H1 (cell line): ENCODE measurements around the gene CDH22. TPM values are rescaled to one million over a fixed set of nuclear protein-coding genes. Genes with fewer than 3 reads are reported as not detected.

Source experiments
- CTCF ChIA-PET: fragments of 300-600 bp; sonication (Branson Sonifier 250); formaldehyde crosslinking; loops from one replicate; lab custom pipeline; 2021; ENCODE audit not compliant: partially characterized antibody; lab: Charles Lee
- POLR2A ChIA-PET: fragments of 300-600 bp; sonication (Branson Sonifier 250); formaldehyde crosslinking; loops from one replicate; lab custom pipeline; 2021; ENCODE audit warnings: inconsistent platforms; ENCODE audit not compliant: partially characterized antibody; lab: Charles Lee
- DNase-seq, 2 experiments: peaks; one replicate each; pipeline versions ENCODE4 v3.0.0 to v3.0.0-alpha.2; 2010 to 2022; ENCODE audit warnings: low spot score in 2 of 2, low read depth in 1 of 2, mixed read lengths in 1 of 2
- FAIRE-seq: peaks from 2 replicates; lab custom pipeline; 2011; peaks lifted over from hg19 to GRCh38; lab: Jason Lieb, UNC
- H2AFZ ChIP-seq: 2 replicates; pipeline ENCODE4 v1.8.1; 2012; ENCODE audit warnings: low read length, inconsistent platforms
- H2AK5ac ChIP-seq: 2 replicates; pipeline ENCODE4 v1.6.1; 2013; ENCODE audit warnings: low read depth, low read length
- H2BK120ac ChIP-seq: replicated peaks from 2 replicates; pipeline ENCODE3; 2013; ENCODE audit warnings: low read depth, low read length, inconsistent platforms
- H2BK12ac ChIP-seq: 2 replicates; pipeline ENCODE4 v1.6.1; 2013; ENCODE audit warnings: low read depth, low read length
- H2BK15ac ChIP-seq: 2 replicates; pipeline ENCODE4 v1.6.1; 2013; ENCODE audit warnings: low read length
- H2BK20ac ChIP-seq: 2 replicates; pipeline ENCODE4 v1.6.1; 2013; ENCODE audit warnings: low read length
- H2BK5ac ChIP-seq: 2 replicates; pipeline ENCODE4 v1.6.1; 2013; ENCODE audit warnings: low read depth, low read length
- H3K14ac ChIP-seq: 2 replicates; pipeline ENCODE4 v1.6.1; 2013; ENCODE audit warnings: inconsistent platforms; ENCODE audit not compliant: insufficient read length
- H3K18ac ChIP-seq: 2 replicates; pipeline ENCODE4 v1.6.1; 2013; ENCODE audit warnings: low read length; ENCODE audit errors: extremely low read depth
- H3K23ac ChIP-seq: 2 replicates; pipeline ENCODE4 v1.6.1; 2013; ENCODE audit warnings: inconsistent platforms; ENCODE audit not compliant: insufficient read length
- H3K23me2 ChIP-seq: 2 replicates; pipeline ENCODE4 v1.6.1; 2013; ENCODE audit warnings: low read depth, low read length
- H3K27ac ChIP-seq: 2 replicates; pipeline ENCODE4 v1.6.1; 2011; ENCODE audit warnings: low read depth, low read length, inconsistent platforms
- H3K27me3 ChIP-seq, 4 experiments: replicated peaks in 1 of 4; 1 replicate in 1 of 4; 2 replicates in 3 of 4; pipeline versions ENCODE4 v1.6.1 to v1.8.1; 2011 to 2013; ENCODE audit warnings: low read length in 3 of 4, mild to moderate bottlenecking in 3 of 4, inconsistent platforms in 2 of 4, mixed read lengths in 2 of 4, moderate library complexity in 1 of 4; ENCODE audit not compliant: control insufficient read depth in 3 of 4, insufficient read depth in 3 of 4; ENCODE audit errors: extremely low read depth in 1 of 4
- H3K36me3 ChIP-seq, 4 experiments: 2 replicates each; pipeline versions ENCODE4 v1.6.1 to v1.8.1; 2011 to 2013; ENCODE audit warnings: mild to moderate bottlenecking in 4 of 4, low read length in 3 of 4, moderate library complexity in 2 of 4, control low read depth in 1 of 4, inconsistent platforms in 1 of 4; ENCODE audit not compliant: insufficient read depth in 4 of 4, control insufficient read depth in 2 of 4
- H3K4ac ChIP-seq: replicated peaks from 2 replicates; pipeline ENCODE3; 2013; ENCODE audit warnings: low read length, low read depth, mixed read lengths, inconsistent platforms; ENCODE audit not compliant: insufficient read length
- H3K4me1 ChIP-seq, 4 experiments: replicated peaks in 1 of 4; 1 replicate in 1 of 4; 2 replicates in 3 of 4; pipeline versions ENCODE4 v1.6.1 to v1.8.1; 2011 to 2013; ENCODE audit warnings: low read length in 3 of 4, inconsistent platforms in 2 of 4, mixed read lengths in 1 of 4; ENCODE audit not compliant: insufficient read depth in 4 of 4, control insufficient read depth in 3 of 4
- H3K4me2 ChIP-seq, 2 experiments: 2 replicates each; pipeline versions ENCODE4 v1.6.1 to v1.8.1; 2011 to 2013; ENCODE audit warnings: low read depth in 2 of 2, low read length in 2 of 2, control low read depth in 1 of 2, inconsistent platforms in 1 of 2, mild to moderate bottlenecking in 1 of 2; ENCODE audit not compliant: insufficient read depth in 1 of 2
- H3K4me3 ChIP-seq, 4 experiments: fragments of 200-600, 300-600 bp in 1 of 4; sonication (generic), shearing (Covaris generic), sonication (Bioruptor Twin) in 1 of 4; 2 replicates each; pipeline versions ENCODE4 v1.5.1 to v1.8.1; 2011 to 2016; ENCODE audit warnings: low read length in 4 of 4, low read depth in 3 of 4, control low read depth in 2 of 4, inconsistent platforms in 2 of 4, mild to moderate bottlenecking in 2 of 4, mixed read lengths in 1 of 4, moderate library complexity in 1 of 4; ENCODE audit not compliant: insufficient read depth in 2 of 4; ENCODE audit errors: extremely low read depth in 1 of 4
- H3K56ac ChIP-seq: replicated peaks from 2 replicates; pipeline ENCODE3; 2013; ENCODE audit warnings: low read depth, mild to moderate bottlenecking, mixed read lengths, low read length, inconsistent platforms; ENCODE audit not compliant: insufficient read length
- H3K79me1 ChIP-seq: 2 replicates; pipeline ENCODE4 v1.6.1; 2013; ENCODE audit warnings: low read depth, low read length, control low read depth
- H3K79me2 ChIP-seq, 2 experiments: 2 replicates each; pipeline versions ENCODE4 v1.6.1 to v1.8.1; 2012 to 2013; ENCODE audit warnings: low read length in 2 of 2, mild to moderate bottlenecking in 2 of 2, inconsistent platforms in 1 of 2; ENCODE audit not compliant: insufficient read depth in 2 of 2, control insufficient read depth in 1 of 2
- H3K9ac ChIP-seq, 4 experiments: replicated peaks in 1 of 4; 1 replicate in 1 of 4; 2 replicates in 3 of 4; pipeline versions ENCODE4 v1.6.1 to v1.8.1; 2011 to 2013; ENCODE audit warnings: low read depth in 3 of 4, low read length in 3 of 4, control low read depth in 2 of 4, mild to moderate bottlenecking in 2 of 4, moderate library complexity in 2 of 4, inconsistent platforms in 1 of 4; ENCODE audit errors: extremely low read depth in 1 of 4
- H3K9me3 ChIP-seq, 2 experiments: 2 replicates each; pipeline versions ENCODE4 v1.6.1 to v1.8.1; 2012 to 2013; ENCODE audit warnings: mild to moderate bottlenecking in 2 of 2, moderate library complexity in 2 of 2, control low read depth in 1 of 2, inconsistent platforms in 1 of 2, low read depth in 1 of 2, low read length in 1 of 2, mixed read lengths in 1 of 2; ENCODE audit not compliant: insufficient read depth in 2 of 2
- H4K20me1 ChIP-seq, 2 experiments: replicated peaks in 1 of 2; 2 replicates each; pipeline versions ENCODE3 to v1.8.1; 2011 to 2013; ENCODE audit warnings: inconsistent platforms in 2 of 2, low read length in 2 of 2, mild to moderate bottlenecking in 1 of 2; ENCODE audit not compliant: insufficient read depth in 2 of 2, control insufficient read depth in 1 of 2
- H4K5ac ChIP-seq: 2 replicates; pipeline ENCODE4 v1.6.1; 2013; ENCODE audit warnings: low read length, low read depth, mixed read lengths, inconsistent platforms; ENCODE audit not compliant: insufficient read length
- H4K8ac ChIP-seq: 2 replicates; pipeline ENCODE4 v1.8.0; 2013; ENCODE audit warnings: mild to moderate bottlenecking, moderate library complexity, low read length, inconsistent platforms; ENCODE audit not compliant: insufficient read depth; ENCODE audit errors: extremely low read depth
- H4K91ac ChIP-seq: replicated peaks from 2 replicates; pipeline ENCODE3; 2013; ENCODE audit warnings: low read length, mixed read lengths, inconsistent platforms; ENCODE audit not compliant: insufficient read length
- BACH1 ChIP-seq: IDR thresholded peaks from 2 replicates; pipeline ENCODE4 v1.6.1; 2012; ENCODE audit warnings: low read length, improper control_type of control experiment
- BCL11A ChIP-seq, 2 experiments: IDR thresholded peaks; one replicate each; pipeline ENCODE4 v1.6.1; 2011; ENCODE audit warnings: low read depth in 2 of 2, low read length in 2 of 2, mild to moderate bottlenecking in 2 of 2
- EP300 ChIP-seq, 2 experiments: IDR thresholded peaks; 1 replicate in 1 of 2; 2 replicates in 1 of 2; pipeline ENCODE4 v1.6.1; 2011 to 2012; ENCODE audit warnings: low read depth in 2 of 2, low read length in 2 of 2, mild to moderate bottlenecking in 2 of 2, borderline replicate concordance in 1 of 2, inconsistent platforms in 1 of 2, moderate library complexity in 1 of 2
- HDAC6 ChIP-seq: IDR thresholded peaks from one replicate; pipeline ENCODE4 v1.7.1; 2012; ENCODE audit warnings: low read depth, mild to moderate bottlenecking, inconsistent platforms, low read length, moderate library complexity
- KDM4A ChIP-seq: IDR thresholded peaks from one replicate; pipeline ENCODE4 v1.7.1; 2012; ENCODE audit warnings: low read depth, mild to moderate bottlenecking, moderate library complexity, low read length, inconsistent platforms; ENCODE audit not compliant: severe bottlenecking
- POLR2AphosphoS5 ChIP-seq: IDR thresholded peaks from 2 replicates; pipeline ENCODE4 v1.6.1; 2011; ENCODE audit warnings: low read depth, low read length
- RBBP5 ChIP-seq: IDR thresholded peaks from 2 replicates; pipeline ENCODE4 v1.7.1; 2012; ENCODE audit warnings: low read depth, mild to moderate bottlenecking, inconsistent platforms, low read length, moderate library complexity, borderline replicate concordance
- SRF ChIP-seq: IDR thresholded peaks from 2 replicates; pipeline ENCODE4 v1.6.1; 2011; ENCODE audit warnings: mild to moderate bottlenecking, low read depth, low read length, moderate library complexity
- TAF7 ChIP-seq: optimal IDR thresholded peaks from 2 replicates; pipeline ENCODE3; 2011; ENCODE audit warnings: low read depth, mild to moderate bottlenecking, inconsistent platforms, low read length, moderate library complexity, borderline replicate concordance
- WGBS, 2 experiments: shearing (Covaris generic) in 1 of 2; methylation state at CpG; one replicate each; pipeline versions ENCODE4 v1.1.6 to v1.1.7; 2013 to 2015; ENCODE audit warnings: low lambda C conversion rate in 2 of 2, mixed read lengths in 2 of 2, inconsistent platforms in 1 of 2, low coverage in 1 of 2, missing lambda C conversion rate in 1 of 2; ENCODE audit not compliant: insufficient replicate concordance in 2 of 2, insufficient coverage in 1 of 2, insufficient read length in 1 of 2; ENCODE audit errors: extremely low coverage in 1 of 2, missing lambda C conversion rate in 1 of 2; 5-methylcytosine and 5-hydroxymethylcytosine counted together
- polyA plus RNA-seq, 7 experiments: library from polyadenylated mRNA; depleted of rRNA in 3 of 7; stranded (reverse) in 5 of 7; unstranded in 2 of 7; fragments of >200 nt in 5 of 7; fragments of 200-250 nt in 2 of 7; gene quantifications; 1 replicate in 5 of 7; 2 replicates in 1 of 7; 4 replicates in 1 of 7; pipeline versions ENCODE4 v1.2.1 to v1.2.3, GENCODE V29; 2011 to 2013; ENCODE audit warnings: missing spikeins in 2 of 7, mixed read lengths in 2 of 7
- total RNA-seq: library from RNA; stranded (reverse); fragmentation: NEBNext Ultra II Directional; extraction: Animal tissue kit (Norgen Biotek cat#: 25700); gene quantifications from 2 replicates; pipeline ENCODE4 v1.2.1, GENCODE V29; 2021
- TF ChIP-seq, protein P1 (sequence below): IDR thresholded peaks from 2 replicates; pipeline ENCODE4 v1.6.1; 2011; ENCODE audit warnings: low read depth, mild to moderate bottlenecking, low read length; ENCODE audit not compliant: insufficient read depth

Gene CDH22
- total and polyA plus RNA-seq, 2 of the 8 experiments (the other 6 are each of a cell fraction or from before 2014, with no cell fraction given) = 0.35 to 0.39 TPM

DNA sequence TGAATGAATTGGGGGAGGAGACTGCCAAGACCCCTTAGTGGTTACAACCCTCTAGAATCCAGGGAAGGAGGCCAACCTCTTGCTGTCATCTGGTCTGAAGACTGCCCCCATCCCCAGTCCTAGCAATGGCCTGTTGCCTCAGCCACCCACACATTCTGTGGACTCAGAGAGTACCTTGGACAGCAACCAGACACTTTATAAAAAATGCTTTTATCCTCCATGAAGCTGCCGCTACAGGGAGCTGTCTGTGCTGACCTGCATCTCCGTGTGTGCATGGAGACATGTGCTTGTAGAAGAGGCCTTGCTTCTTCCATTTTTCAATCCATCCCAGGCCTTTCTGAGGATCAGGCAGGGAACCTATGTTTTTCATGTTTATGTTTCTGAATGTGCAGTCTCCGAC, 15.2 kb downstream of the CDH22 start:
- Histone ChIP-seq H3K56ac (no peak overlapping the region), H2BK20ac (no peak overlapping the region), H4K20me1 (peaks cover 0 to 2% of the 10 kb centered on the region in 2 experiments), H2BK120ac (no peak overlapping the region), H3K27ac (no peak overlapping the region), H3K9ac (no peak overlapping the region), H3K9me3 (no peaks in the 10 kb centered on the region), H4K5ac (no peak overlapping the region), H3K79me1 (no peaks in the 10 kb centered on the region), H3K23ac (no peak overlapping the region), H3K4me1 (peaks cover 0 to 6% (median 3%) of the 10 kb centered on the region in 4 experiments; a peak in 4 of 7 replicates), H3K14ac (no peak overlapping the region), H2BK12ac (no peak overlapping the region), H2BK5ac (no peak overlapping the region), H3K4ac (no peak overlapping the region), H2AFZ (no peak overlapping the region), H3K36me3 (no peaks in the 10 kb centered on the region), H2BK15ac (no peak overlapping the region), H2AK5ac (no peak overlapping the region), H3K23me2 (no peaks in the 10 kb centered on the region; the same call in 1 of the 2 replicates), H3K4me2 (no peak overlapping the region), H4K8ac (no peak overlapping the region), H3K18ac (no peak overlapping the region), H4K91ac (no peak overlapping the region), H3K27me3 (no peaks in the 10 kb centered on the region), H3K4me3 (no peak overlapping the region), H3K79me2 (no peaks in the 10 kb centered on the region)
- FAIRE-seq (no peak), DNase-seq (no peak)
- ChIA-PET CTCF (interaction anchor here (0.6 to 1.9 kb wide), 3 partner anchors 14 to 163 kb away, joined by 3 to 7 read pairs (median 3); no protein-coding TSS in a partner anchor), POLR2A (interaction anchor here (0.6 kb wide), 1 partner anchor 265 kb away, joined by 3 read pairs; no protein-coding TSS in a partner anchor)
- WGBS, 2 experiments = 60% methylated on average over 3 of the region's 3 CpGs; no CpG with 5 or more reads in 1 of the 2 experiments
- TF ChIP-seq, protein P1, sequence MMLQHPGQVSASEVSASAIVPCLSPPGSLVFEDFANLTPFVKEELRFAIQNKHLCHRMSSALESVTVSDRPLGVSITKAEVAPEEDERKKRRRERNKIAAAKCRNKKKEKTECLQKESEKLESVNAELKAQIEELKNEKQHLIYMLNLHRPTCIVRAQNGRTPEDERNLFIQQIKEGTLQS = no peak
- TF ChIP-seq POLR2AphosphoS5 = no peak
- TF ChIP-seq KDM4A = no peak
- no peak for TF ChIP-seq BACH1
- no peak for TF ChIP-seq EP300 (IDR thresholded peaks at IDR 0.05; ENCODE audit: borderline replicate concordance in 1 of 2, low read depth in 2 of 2, low read length in 2 of 2)
- no peak for TF ChIP-seq SRF
- no peak for TF ChIP-seq TAF7
- no peak for TF ChIP-seq BCL11A (IDR thresholded peaks at IDR 0.05; ENCODE audit: low read depth in 2 of 2, low read length in 2 of 2)
- no peak for TF ChIP-seq HDAC6
- TF ChIP-seq RBBP5 = no peak
